GM19438 (cell line): ENCODE measurements around the gene CRACR2A.

Experiments used
- ATAC-seq: cut with Tn5 transposase; IDR thresholded peaks from one replicate; pipeline ENCODE4 v1.9.1; 2021; ENCODE audit warnings: low read depth; ENCODE audit not compliant: unreplicated experiment

The CRACR2A gene

DNA sequence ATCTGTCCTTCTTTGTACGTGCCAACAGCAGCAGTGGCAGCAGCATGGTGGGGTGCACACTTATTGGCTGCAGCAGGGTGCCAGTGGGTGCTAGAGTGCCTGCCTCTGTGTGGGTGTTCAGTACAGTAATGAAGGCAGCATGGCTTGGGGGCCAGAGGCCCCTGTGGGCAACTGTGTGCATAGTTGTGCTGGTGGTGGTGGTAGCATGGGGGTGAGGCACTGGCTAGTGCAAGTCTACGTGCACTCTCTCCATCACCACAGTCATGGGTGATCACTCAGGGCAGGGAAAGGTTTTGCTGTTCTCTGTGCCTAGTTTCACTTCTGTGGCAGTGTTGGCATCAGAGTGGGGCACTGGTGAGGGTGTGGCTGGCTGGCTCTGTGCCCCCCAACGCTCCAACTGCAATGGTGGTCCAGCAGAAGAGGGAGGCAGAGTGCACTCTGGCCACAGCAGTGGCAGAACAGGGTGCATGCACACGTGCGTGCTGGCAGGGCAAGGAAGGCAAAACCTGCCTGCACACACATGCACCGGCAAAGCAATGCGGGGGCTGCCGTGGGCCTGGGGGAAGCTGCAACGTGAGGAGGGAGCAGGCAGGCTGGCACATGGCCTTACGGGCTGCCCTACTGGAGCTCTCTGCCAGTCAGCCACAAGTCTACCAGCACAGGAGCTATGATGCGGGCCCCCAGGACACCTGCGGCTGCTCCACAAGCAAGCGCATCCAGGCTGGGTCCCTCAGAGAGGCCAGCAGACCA lies 60.1 kb downstream of the CRACR2A start:
- no peak for ATAC-seq

DNA sequence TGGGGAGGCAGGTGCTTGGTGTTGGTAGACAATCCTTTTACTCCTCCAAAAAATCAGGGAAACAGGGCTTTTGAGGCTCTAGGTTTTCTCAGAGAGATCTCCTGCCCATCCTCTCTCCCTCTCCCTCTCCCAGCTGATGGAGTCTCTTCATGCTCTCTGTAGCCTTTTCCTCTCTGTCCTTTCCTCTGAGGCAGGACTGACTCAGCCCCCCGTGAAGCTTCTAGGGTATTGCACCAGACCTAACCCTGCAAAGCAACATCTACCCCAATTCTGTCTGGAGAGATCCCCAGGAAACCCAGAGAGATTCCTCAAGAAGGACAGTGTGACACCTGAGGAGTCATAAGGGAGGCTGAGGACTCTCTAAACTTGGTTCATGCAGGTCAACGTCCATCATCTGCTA lies 66.4 kb downstream of the CRACR2A start:
- ATAC-seq, result no peak

DNA sequence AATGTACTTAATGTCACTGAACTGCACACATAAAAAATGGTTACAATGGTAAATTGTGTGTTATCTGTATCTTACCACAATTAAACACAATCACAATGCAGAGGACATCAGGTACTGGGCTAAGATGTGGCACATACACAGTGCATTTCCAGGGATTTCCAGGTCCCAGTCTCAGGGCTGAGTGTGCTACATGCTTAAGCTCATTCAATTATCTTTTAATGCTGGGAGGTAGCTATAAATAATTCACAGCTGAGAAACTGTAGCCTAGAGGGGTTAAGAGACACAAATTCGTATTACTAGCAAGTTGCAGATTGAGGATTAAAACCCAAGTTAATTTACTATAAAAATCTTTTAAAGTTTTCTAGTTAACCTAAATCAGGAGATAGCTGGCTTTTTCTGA lies 67.1 kb downstream of the CRACR2A start:
- no peak for ATAC-seq

DNA sequence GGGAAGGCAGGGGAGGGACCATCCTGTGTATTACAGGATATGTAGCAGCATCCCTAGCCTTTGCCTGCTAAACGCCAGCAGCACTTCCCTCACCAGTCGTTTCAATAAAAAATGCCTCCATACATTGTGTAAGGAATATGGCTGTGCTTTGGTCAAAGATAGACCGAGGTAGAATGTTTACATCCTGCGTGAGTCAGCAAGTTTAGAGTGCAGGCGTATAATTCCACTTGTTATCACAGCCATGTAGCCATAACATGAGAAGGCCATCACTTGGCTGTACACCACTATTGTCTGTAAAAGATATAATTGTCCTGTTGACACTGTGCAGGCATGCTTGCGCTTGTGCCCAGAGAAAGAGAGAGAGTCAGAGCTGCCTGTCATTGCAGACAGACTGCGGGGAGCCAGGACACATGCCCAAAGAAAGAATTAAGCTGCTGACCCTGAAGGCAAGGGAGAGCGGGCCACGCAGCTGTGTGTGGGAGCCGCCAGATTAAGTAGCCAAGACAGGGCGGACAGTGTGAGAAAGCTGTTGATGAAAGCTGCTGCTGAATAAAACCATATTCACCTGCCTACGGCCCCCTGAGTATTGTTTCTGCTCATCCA lies 68.4 kb downstream of the CRACR2A start:
- no peak for ATAC-seq

DNA sequence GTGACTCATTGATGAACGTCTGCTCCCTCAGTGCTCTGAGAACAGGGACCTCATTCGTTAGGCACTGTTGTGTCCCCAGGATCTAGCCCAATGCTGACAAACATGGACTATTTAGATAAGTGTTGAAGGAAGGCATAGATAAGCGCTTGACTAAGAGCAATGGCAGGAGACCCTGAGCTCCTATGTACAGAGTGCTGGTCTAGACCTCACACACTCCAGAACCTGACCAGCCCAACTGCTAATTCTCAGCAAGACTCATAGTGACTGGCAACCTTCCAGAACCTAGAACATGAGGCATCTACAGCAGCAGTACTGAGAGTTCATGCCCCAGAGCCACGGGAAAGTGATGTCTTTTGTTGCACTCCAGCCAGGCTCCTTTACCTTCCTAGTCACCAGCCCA lies 69.2 kb downstream of the CRACR2A start:
- ATAC-seq, result no peak

DNA sequence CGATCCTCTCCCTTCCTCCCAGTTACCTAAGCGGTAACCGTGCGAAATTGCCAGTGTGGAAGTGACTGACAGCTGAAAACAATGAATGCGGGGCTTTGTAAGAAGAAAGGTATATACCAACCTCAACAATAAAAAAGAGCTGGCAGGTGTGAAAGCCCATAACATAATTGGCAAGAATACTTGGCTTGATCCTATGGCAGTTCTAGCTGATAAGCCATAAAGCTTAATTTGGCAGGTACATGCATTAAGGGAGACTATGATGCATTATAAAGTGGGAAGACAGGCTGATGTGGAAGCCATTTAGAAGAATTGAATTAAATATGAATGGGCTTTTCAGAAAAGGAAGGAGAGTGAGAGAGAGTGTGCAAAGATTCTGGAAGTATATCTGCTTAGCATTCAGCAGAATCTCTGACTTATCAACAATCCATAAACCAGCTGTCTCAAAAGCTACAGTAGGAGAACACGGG lies 71.3 kb downstream of the CRACR2A start:
- ATAC-seq, result no peak

DNA sequence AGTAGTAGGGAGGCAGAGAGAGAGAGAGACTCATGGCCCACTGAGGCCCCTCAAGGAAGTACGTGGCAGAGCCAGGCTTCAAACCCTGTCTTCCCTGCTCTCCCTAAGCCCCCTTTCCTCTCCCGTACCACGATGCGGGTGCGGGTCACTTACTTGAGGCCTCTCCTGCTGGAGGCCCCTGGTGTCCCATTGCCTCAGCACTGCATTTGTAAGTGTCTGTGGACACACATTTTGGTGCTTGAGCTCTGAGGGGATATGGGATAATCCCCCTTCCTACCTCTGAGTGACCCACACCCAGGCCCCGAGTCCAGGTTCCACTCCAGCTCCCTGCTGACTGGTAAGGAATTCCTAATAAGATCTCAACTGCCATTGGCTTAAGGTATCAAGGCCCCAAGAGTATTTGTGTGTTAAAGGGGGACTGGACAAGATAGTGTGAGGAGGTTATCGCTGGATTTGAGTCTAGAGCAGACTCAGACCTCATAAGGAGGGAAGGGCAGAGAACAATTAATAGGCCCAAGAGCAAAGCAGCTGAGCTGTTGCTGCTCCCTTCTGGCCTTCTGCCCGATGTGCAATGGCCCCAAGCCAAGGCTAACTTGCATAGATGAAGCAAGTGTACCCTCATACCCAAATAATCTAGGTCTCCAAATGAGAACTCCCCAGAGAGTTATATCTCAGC lies 71.9 kb downstream of the CRACR2A start:
- no peak for ATAC-seq

DNA sequence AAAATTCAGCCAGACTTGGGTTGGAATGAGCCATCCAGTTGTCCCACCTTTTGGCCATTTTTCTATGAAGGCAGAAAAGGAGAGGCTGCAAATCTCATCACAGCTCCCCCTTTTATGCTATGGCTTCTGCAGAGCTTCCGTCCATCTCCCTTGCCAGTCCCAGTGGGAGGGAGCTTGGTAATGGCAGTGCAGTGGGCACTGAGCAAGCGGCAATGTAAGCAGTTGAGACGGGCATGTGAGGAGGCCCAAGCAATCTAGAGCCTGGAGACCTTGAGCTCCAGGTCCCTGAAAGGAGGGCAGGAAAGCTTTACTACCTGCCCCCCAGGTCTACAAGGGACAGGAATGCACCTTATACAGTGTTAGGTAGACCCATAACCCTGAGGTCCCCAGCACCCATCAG lies 73.1 kb downstream of the CRACR2A start:
- ATAC-seq, result no peak

DNA sequence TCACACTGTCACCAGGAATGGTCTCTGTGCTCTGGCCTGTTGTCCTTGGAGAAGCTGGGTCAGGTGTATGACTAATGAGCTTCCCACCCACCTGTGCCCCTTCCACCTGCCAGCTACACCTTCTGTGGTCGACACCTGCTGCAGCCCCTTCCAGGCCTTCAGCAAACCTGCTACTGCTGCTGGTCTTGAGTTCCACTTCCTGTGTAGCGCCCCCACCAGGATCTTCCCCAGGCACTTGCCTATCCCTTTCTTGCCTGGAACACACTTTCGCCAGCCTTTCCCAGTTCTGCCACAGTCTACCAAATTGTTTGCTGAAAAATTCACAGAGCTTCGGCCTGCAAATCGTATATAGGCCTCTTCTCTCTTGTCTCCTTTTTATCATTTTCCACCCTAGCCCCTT lies 75.3 kb downstream of the CRACR2A start:
- no peak for ATAC-seq

DNA sequence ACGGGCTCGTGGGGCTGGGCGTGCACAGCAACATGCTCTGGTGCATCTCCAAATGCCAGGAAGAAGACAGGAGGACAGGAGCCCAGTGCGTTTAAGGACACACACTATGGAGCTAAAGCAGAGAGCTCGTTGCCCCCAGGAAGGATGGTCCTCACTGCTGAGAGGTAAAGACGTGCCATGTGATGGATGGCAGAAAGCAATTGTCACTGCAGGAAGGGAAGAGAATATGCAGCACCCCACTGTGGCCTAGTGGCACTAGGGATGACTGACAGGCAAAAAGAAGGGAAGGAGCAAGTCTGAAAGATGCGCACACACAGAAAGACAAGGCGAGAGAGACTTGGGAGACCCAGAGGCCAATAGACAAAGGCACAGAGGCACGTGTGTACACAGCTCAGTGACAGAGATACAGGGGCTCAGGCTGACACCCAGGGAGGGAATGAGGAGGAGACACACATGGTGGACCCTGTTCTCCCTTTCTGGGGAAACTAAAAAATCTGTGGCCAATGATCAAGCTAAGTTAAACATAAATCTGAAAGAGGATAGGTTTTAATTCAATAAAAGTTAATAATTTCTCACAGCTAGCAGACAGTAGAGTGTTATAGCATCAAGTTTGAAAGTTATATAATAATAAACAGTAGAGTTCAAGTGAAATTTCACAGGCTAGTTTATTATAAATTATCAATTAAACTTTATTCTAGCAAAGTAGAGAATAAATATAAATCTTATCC lies 78.8 kb downstream of the CRACR2A start:
- no peak for ATAC-seq

DNA sequence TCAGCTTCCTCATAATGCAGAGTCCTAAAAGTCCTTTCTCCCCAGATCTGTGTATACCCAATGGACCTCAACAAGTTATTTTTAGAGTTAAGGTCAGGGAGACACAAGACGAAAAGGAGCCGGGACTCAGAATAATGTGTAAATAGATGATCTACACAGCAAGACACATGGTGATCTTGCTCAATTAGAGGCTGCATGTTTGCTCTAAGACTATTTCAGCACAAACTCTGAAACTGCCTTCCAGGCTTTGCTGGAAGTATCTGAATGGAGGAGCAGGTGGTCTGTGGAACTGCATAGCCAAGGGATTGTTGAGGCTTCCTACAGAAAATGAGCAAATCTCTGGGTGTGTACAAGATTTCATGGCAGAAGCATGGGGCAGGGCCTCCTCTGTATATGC lies 80.8 kb downstream of the CRACR2A start:
- ATAC-seq, result no peak

DNA sequence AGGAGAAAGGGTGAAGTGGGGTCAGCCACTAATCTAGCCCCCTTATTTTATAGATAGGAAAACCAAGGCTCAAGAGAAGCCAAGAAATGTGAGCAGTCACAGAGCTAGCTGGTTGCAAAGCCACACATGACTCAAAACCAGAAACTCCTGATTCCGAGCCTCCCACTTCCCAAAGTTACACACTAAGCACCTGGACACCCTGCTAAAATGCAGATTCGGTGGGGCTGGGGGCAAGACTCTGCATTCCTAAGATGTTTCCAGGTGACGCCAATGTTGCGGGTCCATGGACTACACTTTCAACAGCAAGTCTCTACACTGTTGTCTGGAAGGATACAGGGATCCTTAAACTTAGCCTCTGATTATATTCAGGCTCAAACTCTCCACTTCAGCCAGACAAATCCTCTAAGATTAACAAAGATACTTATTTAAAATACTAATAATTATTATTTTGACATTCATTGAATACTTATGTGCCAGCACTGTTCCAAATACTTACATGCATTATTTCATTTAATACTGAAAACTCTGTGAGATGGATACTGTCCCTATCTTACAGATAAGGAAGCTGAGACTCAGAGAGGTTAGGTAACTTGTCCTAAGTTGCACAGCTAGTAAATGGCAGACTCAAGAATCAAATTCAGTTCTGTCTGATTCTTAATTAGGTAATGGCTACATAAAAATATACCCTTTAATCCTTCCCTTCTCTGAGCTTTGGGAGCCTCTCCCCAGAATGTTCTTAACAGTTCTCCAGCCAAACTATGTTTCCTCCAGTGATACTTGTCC lies 81.4 kb downstream of the CRACR2A start:
- ATAC-seq, result no peak

DNA sequence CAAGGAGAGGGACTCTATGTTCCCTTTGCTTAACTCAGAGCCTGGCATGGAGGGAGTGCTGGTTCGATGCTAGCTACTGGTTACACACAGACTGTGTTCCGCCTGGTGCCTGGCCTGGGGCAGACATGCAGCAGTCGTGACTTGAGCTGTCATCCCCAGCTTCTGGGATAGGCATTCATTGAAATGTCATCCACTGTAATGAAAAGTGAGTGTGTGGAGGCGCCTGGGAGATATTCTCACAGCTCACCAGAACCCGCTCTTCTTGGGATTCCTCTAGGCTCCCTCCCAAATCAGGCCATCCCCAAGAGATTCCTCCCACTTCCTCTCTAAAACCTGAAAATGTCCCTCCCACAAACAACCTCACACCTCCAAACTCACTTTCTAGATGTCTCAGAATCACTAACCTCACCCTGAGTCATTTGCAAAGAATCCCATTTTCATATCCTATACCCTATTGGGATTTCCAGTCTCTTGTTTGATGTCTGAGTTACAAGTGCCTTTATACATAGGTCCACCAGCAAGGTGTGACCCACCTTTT lies 82.8 kb downstream of the CRACR2A start:
- no peak for ATAC-seq

DNA sequence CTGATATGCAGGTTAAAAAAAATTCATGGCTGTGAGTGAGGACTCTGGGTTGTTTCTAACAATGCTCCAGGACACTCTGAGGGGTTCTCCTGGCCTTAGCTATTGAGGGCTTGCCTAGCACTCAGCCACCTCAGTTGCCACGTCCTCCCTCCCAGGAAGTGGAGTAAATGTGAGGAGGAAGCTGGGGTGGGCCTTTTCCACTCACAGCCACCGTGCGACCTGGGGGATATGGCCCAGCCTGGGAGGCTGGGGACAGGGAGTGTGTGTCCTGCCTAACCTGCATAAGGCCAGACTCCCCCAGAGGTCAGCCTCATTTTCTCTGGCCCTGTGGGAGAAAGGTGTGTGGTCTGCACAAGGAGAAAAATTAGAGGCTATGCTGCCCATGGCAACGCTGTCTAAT lies 83.3 kb downstream of the CRACR2A start:
- no peak for ATAC-seq

DNA sequence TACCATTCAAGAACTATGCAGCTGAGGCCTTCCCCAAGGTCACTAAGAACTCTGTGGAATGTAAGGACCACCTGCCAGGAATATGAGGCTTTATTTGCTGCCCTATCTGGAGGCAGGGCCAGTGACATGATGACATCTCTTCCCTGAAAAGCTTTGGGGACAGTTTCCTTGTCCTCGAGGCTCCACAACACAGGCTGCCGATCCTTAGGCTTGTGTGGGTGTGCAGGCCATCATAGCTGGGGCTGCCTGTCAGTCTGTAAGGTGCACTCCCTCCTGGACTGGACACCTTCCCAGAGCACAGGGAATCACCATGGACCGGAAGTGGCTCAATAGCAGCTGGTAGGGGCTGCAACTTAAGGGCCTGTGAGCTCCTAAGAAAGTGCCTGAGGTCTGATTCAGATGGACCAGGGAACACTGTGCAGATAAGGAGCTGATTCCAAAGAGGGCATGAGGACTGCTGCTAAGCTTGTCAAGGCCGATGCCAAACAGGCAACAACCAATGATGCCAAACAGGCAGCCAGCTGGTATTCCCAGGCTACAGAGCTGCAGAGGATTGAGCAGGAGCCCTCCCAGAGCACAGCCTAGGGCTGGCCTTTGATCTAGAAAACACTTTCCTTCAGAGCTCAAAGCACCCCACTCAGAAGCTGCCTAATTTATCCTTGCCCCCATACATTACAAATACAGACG lies 84.3 kb downstream of the CRACR2A start:
- ATAC-seq, result no peak

DNA sequence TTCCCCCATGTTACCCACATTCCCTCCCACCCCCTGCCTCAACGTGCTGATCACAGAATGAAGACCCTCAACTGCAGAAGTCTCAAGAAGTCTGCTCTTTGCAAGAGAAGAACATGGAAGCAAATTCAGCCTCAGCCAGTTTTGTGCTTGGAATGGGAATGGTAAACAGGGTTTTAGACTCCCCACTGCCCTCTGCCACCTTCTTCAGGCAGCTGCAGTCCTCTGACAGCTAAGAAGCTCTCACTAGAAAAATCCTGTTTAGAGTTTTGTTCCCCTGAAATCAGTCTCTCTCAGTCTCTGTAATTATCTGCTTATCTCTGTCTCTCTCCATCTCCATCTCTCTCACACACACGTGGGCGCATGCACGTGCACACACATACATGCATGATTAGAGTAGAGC lies 85.4 kb downstream of the CRACR2A start:
- no peak for ATAC-seq

DNA sequence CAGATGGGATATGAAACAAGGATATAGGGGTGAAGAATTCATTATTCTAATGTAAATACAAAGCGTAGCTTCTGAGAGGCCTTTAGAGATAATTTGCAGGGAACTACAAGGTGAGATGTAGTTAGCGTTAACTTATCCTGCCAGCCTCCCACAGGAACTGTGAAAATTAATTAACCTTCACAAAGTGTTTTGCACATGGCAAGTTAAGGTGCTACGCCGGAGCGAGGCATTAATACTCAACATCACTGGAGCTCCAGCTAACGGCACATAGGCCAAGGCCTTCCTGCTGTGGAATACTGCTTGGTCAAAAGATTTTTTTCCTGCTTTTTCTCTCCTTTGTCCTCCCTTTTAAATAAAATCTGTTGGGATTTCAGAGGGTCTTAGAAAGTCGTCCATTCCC lies 86.5 kb downstream of the CRACR2A start:
- no peak for ATAC-seq

DNA sequence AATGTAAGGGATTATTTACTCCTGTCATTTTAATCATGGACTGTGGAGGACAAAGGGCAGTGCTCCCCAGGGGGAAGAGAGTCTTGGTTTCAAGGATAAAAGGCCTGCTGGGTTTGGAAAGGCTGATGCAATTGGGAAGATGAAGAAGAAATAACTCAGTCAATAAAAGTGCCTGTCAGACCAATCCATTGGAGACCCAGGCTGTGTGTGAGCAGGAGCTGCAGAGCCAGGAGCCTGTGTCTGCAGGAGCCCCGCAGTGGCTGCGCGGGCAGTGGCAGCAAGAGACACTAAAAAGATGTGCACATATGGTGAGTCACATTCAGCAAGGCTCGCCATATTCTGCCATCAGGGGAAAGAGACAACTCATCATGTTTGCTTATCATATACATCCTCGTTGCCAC lies 90.4 kb downstream of the CRACR2A start:
- ATAC-seq, result no peak

DNA sequence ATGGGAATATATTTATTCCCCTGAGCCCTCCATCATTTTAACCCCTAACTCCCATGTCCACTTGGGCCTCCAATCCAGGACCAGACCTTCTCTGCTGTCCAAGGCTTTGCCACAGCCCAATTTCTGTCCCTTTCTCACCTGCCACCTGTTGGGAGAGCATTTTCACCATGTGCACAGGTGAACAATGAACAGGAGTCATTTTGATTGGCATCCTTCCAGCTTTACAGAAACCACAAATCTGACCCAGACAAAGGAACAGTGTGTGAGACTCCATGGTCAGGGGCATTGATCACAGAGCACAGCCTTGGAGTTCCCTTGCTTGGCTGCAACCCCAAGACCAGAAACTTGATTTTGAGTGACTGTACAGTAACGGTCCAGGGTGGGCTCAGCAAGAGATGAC lies 91.9 kb downstream of the CRACR2A start:
- ATAC-seq, result no peak
